HG03060 (cell line): ENCODE measurements around the gene STC2.
"Not testable (repeated sequence)": the region's sequence is repeated elsewhere in the genome, so short reads cannot be mapped to it uniquely, and the experiment has no call there.

Experiments used
- ATAC-seq: cut with Tn5 transposase; IDR thresholded peaks from one replicate; pipeline ENCODE4 v1.9.1; 2021; ENCODE audit warnings: low read depth, moderate number of reproducible peaks; ENCODE audit not compliant: unreplicated experiment

STC2 gene

DNA sequence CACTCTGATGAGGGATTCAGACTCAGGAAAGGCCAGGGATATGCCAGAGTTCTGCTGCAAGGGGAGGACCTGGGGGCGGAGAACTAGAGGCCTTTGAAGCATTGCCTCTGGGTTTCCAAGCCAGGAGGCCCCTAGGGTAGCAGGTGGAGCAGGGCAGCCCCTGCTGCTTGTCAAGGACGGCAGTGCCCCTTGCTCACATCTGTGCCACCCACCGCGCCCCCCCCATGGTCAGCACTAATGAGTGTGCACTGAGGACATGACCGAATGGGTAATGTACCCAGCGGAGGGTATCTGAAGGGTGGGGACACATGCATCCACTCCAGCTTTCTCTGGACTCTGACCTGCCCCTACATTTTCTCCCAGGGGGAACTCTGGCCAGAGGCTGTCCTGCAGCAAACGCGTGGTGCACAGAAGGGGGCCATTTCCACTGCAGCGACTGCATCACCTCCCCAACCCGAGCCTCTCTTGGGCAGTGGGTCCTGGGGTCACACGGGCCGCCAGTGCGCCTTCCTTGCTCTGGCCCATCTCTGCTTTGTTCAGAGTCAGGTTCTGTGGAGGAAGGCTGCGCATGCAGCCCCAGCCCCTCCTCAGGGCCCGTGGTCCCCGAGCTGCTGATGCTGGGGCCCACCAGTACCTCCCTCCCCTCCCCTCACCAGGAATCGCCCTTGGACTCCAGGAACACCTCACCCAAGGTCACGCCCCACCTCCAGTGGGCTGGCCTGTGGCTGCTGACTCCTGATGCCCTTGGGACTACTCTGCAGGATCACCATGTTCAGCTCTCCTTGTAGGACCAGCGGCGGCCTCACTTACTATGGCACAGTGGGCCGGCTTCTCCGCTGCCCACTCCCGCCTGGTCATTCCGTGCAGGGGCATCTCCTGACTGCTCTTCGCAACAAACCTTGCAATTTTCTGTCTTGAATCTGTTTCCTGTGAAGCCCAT lies 31.2 kb downstream of the STC2 start:
- no peak for ATAC-seq

DNA sequence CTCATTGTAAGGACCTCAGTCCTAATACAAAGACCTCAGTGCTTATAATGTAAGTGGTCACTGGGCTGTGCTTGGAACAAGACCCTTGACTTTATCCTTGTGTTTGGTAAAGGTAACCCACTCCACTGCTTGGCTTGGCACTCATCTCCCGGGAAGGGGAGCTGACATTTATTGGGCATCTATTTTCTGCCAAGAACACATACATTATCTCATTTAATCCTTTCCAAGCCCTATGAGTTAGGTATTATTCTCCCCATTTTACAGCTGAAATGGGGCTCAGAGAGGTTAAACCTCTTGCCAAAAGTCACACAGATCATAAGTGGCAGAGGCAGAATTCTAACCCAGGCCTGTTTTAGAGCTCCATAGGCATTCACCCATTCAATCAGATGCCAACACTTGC lies 32.4 kb downstream of the STC2 start:
- no peak for ATAC-seq

DNA sequence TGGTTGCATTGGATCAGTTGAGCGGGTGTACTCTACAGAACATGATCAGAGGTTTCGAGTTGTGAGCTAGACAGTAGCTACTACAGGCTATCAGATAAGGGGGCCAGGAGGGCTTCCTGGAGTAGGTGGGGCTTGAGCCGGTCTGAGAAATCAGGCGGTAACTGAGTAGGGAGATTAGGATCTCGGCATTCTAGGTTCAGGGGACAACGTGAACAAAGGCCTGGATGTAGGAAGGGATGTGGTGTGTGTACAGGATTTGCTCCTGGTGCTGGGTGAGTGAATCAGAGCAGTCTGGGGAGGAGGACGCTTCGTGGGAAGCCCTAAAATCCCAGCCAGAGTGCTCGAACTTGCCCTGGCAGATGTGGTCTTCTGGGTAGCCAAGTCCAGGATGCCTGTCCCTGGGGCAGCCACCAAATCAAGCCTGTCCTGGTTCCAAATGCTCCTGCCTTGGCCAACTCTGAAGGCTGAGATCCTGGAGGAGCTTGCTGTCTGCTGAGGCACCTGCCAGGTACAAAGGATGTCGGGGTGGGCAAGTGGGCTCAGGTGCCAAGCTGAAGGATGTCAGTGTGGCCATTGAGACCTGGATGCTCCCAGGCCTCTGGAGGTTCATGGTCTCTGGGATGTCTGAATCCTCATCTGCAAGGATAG lies 33.4 kb downstream of the STC2 start:
- no peak for ATAC-seq

DNA sequence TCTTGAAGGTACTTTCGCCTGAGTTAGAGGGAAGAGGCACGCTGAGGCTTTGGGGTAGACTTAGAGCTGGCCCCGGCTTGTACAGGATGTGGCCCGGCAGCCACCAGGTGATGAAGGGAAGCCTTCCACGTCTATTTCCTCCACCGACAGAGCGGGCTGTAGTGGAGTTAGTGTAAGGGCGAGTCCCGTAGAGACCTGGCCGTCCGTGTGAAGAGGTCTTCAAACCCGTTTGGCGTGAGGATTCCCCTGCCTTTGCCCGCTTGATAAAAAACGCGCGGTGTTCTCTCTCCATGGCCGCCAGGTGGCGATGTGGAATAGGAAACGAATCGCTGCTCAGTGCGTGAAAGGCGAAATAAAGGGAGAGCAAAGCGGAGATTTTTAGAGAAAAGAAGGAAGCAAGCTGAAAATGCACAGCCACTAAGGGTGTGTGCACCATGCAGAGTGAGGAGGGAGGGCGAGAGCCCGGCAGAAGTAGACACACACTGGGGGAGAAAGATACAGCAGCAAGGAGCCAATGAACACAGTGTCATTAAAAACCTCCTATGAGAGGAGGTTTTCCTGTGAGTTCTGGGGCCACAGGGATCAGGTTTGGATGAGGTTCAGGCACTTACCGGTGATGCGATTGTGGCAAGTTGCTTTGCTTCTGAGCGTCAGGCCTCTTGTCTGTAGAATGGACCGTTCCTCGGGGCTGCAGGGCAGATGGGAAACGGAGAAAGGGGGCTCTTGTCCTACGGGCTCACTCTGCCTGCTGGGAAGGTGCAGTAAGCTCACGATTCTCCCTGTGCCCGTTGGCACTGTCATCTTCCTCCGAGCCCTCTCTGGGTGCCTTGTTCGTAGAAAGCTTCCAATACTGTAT lies 34.2 kb downstream of the STC2 start:
- no peak for ATAC-seq

DNA sequence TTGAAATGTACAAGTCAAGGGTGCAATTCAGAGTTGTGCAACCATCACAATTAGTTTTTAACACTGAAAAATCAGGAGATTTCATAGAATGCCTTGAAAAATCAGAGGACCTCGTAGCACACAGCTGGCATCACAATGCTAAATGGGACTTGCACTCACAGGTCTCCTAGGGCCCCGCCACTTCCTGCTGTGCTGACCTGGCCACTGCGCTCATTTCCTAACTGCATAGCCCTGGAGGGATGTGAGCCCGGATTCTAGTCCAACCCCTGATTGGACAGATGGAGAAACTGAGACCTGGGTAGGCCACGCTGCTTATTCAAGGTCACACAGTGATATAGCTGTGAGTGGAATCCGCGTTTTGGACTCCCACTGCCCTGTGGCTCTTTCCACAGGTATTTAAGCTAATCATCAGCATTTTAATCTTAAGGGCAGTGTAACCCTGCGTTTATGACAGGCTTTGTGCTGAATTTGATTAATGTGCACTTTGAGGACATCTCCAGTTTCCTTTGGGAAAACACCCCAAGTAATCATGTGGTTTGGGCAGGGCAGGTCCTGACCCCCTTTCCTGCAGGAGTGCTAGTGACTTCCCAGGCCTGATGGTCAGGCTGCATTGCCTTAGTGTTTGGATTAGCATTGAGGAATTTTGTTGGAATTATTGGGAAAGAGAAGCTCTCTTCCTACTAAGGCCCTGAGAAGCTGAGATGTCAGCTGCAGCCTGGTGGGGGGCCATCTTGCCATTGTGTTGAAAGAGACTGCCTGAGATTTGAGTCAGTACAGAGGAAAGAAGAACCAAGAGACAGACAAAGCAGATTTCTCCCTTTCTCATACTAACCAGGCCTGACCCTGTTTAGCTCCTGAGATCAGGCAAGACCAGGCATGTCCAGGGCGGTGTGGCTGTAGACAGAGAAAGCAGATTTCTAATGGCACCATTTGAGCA lies 36.2 kb downstream of the STC2 start:
- no peak for ATAC-seq

DNA sequence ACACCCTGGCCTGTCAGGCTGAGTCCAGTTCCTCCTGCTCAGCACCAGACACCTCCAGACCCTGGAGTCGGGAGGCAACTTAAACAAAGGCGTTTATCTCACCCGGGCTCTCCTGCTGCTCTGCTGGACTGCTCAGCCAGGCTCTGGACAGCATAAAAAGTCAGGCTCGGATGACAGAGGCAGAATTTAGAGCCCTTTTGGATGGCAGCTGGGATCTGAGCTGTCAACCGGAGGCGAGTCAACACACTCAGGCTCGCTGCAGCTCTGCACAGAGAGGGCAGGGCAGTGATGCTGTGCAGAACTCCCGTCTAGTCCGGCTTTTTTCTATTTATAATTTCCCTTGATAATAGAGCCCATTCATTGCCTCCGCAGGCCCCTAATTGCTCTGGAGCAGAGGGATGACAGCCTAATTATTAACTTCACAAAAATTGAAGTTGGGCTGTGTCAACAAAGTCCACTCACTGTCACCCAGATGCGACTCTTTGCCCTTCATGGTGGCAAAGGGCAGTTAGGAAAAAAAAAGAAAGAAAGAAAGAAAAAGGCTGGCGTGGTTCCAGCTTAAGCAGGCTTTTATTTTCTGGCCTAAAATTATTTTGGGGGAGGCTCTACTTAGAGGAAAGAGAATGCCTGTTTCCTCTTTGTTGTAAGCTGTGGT lies 37.6 kb downstream of the STC2 start:
- ATAC-seq, result no peak

DNA sequence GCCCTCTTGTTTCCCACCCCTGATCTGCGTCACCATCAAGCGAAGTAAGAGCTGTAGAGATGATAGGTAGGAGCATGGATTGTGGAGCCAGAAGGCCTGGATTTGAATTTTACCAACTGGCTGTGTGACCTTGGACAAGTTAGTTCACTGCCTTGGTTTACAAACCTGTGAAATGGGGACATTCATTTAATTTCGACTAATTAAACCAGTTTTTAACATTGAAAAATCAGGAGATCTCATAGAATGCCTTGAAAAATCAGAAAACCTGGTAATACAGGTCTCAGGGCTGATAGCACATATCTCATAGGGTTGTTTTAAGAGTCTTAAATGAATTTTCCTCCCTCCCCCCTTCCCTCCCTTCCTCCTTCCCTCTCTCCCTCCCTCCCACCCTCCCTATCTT lies 38.8 kb downstream of the STC2 start:
- ATAC-seq, result no peak

DNA sequence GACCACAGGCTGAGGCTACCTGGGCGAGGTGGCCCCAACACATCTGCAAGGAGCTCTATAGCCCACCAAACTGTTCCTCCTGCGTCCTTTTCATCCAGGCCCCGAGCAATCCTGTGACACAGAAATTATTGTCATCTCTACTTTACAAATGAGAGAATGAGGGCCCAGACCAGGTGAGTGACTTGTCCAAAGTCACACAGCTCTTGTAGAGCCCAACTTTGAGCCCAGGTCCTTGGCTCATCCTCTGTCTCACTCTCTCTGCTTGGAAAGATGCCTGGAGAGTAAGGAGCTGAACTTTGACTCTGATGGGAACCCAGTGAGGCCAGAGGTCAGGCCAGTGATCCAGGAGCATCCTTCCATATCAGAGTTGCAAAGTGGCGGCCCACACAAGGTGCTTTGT lies 39.6 kb downstream of the STC2 start:
- no peak for ATAC-seq

DNA sequence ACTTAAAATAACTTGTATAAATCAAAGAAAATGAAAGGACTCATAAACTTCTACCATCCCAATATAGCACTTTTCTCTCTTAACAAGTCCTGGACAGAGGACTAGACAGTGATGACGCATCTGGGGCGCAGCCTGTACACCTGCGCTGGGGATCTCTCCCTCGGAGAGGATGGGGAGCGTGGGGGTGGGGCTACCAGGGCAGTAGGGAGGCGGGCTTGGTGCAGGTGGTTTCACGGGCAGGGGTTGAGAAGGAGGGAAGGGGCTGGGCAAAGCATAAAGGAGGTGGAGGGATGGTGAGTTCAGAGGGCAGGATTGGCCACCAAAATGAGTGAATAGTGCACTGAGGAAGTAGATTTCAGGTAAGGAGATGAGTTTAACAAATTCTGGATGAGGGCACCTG lies 41.1 kb downstream of the STC2 start:
- ATAC-seq, result no peak

DNA sequence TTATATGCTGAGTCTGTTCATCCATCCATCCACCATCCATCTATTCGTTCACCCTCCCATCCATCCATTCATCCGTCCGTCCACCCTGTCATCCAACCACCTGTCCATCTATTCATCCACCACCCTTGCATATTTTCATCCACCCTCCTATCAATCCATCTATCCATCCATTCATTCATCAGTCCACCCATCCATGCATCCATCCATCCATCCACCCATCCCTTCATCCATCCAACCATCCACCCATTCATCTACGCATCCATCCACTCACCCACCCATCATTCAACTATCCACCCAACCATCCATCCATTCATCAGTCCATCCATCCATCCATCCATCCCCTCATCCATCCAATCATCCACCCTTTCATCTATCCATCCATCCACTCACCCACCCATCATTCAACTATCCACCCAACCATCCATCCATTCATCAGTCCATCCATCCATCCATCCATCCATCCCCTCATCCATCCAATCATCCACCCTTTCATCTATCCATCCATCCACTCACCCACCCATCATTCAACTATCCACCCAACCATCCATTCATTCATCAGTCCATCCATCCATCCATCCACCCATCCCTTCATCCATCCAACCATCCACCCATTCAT lies 43.8 kb downstream of the STC2 start:
- ATAC-seq, result not testable (repeated sequence)

DNA sequence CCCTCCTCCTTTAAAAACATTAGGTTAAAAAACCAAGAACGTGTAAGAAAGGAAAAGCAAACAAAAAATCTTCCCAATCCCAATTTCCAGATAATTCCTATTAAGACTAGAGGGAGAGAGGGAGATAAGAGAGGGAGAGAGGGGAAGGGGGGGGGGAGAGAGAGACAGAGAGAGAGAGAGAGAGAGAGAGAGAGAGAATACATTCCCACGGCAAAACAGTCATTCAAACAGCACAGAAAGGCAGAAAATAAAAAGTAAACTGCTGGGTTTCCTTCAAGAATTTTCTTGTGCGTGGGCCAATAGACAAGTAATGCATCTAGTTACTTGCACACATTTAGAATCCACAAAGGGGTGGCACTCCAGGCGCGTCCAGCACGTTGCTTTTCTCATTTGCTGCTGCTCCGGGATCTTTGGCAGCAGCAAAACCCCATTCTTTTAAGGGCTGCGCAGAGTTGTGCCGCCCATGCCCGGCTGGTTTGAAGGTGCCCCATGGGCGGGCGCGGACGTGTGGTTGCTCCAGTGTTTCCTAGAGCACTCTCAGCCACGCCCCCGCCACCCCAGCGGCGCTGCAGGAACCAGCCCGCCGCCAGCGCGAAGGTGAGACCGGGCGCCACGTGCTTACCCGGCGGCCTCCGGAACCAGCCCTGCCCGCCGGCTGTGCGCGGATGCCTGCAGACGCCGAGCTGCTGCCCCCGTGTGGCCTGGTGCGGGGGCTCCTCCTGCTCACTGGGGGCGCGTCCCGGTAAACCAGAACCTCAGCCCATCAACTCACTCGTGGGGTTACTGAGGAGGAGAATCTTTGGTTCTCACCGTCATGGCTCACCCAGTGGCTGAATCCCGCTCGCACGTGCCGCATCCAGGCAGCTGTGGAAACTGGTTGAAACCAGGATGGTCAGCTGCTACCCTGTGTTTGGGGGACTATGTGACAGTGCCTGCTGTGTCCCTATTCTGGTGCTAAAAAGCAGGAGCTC lies 44.6 kb downstream of the STC2 start:
- peak; percentile 52 for ATAC-seq

DNA sequence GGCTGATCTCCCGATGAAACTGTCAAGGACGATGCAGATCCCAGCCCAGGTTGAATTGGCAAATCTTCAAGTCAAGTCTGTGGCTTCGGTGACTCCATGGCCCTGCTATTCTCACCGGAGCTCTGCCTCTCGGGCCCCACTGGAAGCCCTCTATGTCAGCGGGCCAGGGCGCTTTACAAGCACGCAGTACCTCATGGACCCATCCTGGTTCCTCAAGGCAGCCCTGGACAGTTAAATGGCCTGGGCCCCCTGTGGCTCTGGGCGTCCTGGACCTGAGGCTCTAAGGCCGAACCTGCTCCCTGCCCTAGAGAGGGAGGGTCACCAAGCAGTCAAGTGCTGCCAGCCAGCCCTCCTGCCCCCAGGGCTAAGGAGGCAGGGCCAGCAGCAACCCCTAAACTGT lies 45.3 kb downstream of the STC2 start:
- no peak for ATAC-seq

DNA sequence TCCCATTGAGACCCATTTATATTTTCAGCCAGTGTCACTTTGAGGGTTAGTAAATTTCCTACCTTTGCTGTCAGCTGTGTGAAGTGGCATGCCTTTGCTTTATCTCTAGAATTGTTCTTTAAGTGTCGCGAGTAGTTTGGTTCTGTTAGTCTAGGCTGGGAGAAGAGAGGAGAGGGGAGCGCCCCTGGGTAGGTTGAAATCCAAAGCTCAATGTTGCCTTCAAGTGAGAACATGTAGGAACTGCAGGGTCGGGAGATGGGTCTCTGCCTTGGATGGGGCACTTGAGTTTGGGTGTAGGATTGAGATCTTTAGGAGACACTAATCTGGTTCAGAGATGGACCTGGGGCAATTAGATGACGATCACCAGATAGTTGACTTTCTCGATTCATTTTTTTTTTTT lies 46.3 kb downstream of the STC2 start:
- ATAC-seq, result no peak

DNA sequence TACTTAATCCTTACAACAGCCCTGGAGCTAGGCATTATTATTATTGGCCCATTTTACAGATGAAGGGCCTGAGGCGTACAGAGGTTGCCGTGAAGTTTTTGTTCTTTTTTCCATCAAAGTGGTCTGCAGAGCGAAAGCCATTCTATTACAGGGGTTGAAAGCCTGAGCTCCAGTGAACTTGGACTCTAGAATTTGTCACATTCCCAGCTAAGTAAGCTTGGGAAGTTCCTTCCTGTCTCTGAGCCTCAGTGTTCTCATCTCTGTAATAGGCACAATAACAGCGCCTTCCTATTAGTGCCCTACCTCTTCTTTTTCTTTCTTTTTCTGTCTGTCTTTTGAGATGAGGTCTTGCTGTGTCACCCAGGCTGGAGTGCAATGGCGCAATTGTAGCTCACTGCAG lies 49.0 kb downstream of the STC2 start:
- no peak for ATAC-seq

DNA sequence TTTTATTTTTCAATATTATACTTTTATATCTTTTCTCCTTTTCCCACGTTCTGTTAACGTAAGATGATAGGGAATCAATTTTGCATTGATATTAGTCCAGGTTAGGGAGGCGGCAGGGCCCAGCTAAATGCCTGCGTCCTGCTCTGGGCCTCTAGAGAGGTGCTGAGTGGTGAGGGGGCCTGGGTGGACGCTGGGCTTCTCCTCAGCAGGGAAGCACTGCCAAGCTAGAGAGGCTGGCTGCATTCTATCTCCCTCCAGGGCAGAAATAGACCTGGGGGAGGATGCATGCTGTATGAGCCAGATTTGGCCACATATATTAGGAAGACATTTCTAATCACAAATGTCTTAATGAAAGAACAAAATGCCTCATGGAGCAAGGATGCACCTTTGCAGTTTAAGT lies 49.6 kb downstream of the STC2 start:
- no peak for ATAC-seq

DNA sequence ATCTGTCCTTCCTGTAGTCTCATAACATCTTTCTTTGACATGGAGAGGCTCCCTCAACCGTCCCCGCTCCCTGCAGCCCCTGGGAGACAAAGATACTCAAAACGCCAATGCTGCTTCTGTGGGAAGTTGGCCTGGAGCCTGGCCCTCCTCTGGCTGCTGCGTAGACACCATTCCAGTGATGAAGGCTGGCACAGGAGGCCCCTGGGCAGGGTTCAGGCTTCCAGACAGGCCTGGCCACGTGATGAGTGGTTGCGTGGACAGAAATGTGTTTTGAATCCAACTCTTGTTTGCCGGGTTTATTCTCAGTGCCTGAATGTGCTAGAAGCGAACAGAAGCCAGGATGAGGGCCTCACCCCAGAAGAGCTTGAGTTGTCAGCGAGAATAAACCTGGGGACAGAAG lies 50.0 kb downstream of the STC2 start:
- no peak for ATAC-seq

DNA sequence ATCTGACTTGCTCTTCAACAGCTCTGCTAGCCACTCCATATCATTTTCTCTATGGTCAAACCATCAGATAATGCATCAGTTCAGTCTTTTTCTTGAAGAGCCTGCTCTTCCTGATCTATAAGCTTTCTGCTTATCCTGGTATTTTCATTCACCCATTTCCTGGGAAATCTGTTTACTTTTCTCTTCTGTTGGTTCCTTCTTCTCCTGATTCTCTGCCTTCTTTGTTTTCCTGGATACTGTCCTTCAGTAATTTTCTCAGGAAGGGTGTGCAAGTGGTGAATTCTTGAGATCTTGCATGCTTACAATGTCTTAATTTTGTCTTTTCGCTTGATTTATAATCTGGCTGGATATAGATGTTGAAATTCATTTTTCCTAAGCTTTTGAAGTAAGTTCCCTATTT lies 53.4 kb downstream of the STC2 start:
- ATAC-seq, result no peak

DNA sequence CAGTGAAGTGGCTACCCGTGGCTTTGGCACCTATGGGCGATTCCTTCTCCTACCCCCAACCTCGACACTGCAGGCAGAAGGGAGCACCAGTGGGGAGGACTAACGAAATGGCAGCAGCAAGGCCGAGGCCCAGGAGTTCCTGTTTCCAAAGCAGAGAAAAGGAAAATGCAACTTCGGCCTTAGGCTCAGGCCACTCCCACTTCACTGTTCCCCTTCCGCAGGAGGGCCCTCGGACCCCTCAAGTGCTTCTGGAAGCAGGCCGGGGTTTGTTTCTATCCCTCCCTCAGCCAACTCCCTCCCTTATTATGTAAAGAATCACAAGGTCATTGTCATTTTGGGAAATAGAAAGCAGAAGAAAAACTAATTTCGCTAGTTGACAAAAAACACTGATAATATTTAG lies 56.8 kb downstream of the STC2 start:
- no peak for ATAC-seq
